ENCODE data around the gene GBP2.
A peak's percentile ranks its signal among the peaks of the same experiment; 100 is the strongest.

Gene GBP2, protein sequence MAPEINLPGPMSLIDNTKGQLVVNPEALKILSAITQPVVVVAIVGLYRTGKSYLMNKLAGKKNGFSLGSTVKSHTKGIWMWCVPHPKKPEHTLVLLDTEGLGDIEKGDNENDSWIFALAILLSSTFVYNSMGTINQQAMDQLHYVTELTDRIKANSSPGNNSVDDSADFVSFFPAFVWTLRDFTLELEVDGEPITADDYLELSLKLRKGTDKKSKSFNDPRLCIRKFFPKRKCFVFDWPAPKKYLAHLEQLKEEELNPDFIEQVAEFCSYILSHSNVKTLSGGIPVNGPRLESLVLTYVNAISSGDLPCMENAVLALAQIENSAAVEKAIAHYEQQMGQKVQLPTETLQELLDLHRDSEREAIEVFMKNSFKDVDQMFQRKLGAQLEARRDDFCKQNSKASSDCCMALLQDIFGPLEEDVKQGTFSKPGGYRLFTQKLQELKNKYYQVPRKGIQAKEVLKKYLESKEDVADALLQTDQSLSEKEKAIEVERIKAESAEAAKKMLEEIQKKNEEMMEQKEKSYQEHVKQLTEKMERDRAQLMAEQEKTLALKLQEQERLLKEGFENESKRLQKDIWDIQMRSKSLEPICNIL

DNA sequence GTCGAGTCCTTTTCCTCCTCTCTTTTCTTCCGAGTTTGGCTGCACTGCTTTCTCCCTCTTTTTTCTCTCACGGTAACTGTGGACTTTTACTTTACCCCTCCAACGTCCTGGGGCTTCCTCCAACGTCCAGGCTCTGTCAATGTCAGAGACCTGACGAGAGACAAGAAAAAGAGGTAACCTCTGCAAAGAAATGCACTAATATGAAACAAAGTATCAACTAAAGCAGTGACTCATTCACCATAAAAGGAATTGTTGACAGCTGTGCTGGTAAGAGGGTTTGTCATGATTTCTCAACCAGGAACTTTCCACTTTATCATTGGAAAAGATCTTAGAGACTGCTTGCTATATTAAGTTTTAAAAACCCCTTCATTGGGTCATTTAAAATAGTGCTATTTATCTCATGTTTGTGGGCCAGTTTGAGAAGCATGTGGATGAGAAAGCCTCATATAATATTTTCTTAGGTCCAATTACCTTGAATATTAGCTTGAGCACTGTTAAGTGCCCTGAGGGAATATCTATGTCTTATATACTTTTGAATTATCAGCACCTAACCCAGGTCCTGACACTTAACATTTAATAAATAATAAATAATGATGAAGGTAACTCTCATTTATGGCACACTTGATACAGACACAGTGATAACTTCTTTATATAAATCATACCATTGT lies at the start of gene GBP2:
TSS of gene GBP2 (minus strand) at position 202 of the 668 bp plus-strand sequence. CDS start 4,148 bp downstream, outside the sequence.
- DNase-seq (ENCODE audit: low spot score), result peak; percentile 49
- no peak for FAIRE-seq

DNA sequence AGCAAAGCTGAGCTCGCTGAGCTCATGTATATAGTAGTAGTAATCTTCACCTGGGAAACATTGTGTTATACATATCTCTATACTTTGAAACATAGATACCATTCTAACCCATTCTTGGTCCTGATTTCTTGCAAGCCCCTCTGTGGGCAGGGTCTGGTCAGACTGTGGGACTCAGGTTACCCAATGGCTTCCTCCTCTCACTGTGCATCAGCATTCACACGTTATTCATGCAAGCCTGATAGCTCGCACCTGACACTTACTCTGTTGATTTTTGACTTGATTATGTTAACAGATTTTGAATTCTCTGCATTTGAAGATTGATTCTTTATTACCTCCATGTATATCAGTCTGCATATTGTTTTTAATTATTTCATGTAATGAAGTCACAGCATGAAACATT lies 48.6 kb upstream of the GBP2 start:
- DNase-seq (ENCODE audit: low spot score), result no peak
- no peak for FAIRE-seq

DNA sequence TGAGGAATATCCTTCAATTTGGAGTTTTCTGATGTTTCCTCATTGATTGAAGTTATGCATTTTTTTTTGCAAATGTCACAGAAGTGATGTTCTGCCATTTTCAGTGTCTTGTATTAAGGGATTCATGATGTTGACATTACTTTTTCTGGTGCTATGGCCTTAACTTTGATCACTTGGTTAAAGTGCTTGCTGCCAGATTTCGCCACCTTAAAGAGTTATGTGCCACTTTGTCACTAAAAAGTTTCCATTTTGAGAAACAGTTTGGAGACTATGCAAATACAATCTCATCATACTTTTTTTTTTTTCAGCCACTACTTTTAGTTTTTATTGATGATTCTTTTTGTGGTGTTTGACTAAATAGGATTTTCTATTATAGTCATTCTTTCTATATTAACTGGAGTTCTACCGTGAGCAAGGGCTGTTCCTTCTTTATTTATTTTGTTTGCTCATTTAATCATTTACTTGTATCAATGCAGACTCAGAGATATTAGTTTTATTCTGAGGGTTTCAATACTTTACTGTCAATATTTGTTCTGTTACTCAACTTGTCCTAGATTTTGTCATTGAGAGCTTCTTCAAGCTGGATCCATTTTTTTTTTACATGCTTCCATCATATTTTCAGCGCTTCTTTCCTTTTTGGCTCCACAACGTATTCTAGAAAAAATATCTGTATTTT lies 46.7 kb upstream of the GBP2 start:
- FAIRE-seq (no peak), DNase-seq (ENCODE audit: low spot score) (no peak)

DNA sequence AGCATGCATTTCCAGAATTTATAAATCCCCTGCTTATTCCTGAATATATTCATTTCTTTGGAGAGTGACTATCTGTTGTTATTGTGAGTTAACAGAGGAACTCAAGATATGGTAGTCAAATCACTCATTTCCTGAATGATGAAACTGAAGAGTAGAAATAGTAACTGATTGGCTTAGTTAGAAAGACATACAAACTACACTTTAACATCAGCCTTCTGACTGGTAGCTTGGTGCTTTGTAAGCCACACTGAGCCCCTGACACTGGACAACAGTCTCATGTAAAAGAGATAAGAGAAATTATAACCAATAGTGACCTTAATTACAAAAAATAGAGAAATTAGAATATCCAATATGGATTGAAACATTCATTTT lies 45.1 kb upstream of the GBP2 start:
- FAIRE-seq (no peak), DNase-seq (ENCODE audit: low spot score) (no peak)

DNA sequence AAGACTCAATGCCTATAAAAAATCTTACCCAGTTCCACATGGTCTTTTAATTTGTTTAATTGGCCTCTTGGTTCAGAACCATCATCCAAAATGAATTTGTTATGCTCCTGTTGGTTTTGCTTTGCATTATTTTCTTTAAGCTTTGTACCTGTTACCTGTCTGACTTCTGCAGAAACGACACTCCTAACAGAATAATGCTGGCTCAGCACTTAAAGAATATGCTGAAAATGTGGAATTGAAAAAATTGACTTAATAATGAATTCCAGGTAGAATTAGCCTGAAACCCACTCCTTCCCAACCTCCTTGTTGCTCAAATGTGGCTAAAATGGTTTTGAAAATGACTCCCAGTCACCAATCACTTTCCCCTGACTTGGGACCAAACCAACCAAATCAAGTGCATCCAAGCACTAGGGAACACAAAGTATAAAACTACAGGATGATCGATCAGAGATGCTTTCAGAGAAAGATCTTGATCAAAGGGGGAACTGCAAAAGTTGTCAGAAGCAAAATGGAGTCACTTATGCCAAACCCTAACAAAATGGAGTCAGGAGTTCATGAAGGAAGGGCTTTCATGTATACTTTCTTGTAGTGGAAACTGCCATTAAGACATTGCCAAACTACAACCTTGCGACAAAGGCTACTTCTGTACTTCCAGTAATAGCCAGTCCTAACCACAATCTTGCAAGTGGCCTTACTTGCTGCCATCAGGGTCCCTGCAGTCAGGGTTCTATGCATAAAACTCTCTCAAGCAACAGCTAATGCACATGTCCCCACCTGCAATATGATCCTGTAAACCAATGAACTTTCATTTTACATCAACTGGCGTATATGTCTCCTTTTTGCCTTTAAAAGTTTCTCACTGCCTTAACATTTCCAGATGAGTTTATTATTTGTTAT lies 44.5 kb upstream of the GBP2 start:
- DNase-seq (ENCODE audit: low spot score), result no peak
- FAIRE-seq, result no peak

DNA sequence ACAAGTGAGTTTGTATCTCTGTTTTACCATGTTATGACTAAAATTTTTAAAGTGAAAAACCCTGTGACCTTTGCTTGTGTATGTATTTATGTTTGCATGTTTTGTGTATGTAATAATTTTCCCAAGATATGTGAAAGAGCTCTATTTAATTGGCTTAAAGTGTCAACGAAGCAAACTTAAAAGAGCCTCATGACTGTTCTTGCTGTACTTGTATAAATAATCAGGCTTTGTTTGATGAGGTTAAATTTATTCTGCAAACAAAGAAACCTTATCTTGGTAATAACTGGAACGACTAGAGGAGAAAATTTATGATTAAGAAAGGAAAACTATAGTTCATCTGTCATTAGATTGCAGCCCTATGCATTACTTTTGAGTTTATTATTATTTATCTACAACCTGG lies 43.3 kb upstream of the GBP2 start:
- FAIRE-seq, result no peak

DNA sequence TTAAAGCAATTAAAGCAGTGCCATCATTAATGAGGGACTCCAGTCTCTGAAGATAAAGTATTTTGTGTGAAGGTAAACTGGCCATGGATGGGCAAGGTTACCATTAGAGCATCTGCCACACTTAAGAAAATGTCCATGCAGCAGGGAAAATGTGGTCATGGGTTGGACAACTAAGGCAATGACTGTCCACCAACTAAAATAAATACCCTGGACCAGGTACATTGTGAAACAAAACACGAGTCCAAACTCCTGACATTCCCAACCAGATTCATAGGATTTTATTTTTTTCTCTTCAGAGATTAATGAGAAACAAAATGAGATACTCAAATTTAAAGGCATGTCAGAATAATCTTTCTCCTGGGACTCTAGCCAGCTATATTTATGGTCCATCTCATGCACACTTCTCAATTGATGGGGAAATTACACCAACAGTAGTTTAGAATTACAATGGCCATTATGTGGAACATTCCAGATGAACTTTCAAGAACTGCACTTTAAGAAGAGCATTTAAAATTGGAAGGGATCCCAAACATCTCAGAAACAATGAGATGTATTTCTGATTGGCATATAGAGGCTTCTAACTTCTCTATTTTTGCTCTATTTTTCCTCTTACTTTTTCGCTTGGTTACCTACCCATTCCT lies 41.8 kb upstream of the GBP2 start:
- FAIRE-seq (no peak), DNase-seq (ENCODE audit: low spot score) (no peak)

More for the DNA sequence above, 43.3 kb upstream of the GBP2 start:
- no peak for DNase-seq (ENCODE audit: low spot score)

DNA sequence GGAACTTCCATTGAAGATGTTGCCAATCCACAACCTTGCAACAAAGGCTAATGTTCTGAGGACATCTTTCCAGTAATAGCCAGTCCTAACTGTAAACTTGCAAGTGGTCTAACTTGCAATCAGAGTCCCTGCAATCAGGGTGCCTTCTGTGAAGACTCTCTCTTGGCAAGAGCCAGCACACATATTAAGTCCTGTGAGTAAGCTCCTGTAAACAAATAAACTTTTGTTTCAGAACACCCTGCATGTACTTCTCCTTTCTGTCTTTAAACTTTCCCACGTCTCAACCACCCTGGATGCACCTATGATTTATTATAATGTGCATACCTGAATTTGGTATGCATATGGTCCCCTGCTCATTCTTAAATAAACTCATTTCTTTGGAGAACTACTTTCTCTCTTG lies 40.8 kb upstream of the GBP2 start:
- FAIRE-seq (no peak), DNase-seq (ENCODE audit: low spot score) (no peak)

DNA sequence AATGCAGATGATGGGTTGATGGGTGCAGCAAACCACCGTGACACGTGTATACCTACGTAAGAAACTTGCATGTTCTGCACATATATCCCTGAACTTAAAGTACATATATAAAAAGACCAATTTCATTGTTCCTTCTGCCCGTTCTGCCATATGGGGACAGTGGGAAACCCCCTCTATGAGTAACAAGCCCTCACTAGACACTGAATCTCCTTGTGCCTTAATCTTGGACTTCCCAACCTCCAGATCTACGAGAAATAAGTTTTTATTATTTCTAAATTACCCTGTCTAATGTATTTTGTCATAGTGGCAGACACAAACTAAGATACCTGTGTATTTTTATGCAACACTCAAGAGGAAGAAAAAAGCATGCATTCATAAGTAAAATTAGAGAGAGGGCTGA lies 39.9 kb upstream of the GBP2 start:
- DNase-seq (ENCODE audit: low spot score) (no peak), FAIRE-seq (no peak)

DNA sequence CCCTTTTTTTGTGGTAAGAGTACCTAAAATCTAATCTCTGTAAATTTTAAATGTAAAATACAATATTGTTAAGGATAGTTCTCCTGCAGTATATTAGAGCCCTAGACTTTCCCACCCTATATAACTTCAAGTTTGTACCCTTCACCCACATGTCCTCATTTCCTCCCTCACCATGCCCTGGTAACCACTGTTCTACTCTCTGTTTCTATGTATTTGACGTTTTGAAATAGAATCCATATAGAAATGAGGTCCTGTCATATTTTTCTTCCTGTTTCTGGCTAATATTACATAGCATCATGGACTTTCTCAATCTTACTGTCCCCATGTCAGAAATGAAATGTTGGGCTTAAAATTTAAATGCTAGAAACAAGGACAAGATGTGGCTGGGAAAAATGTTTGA lies 25.1 kb upstream of the GBP2 start:
- DNase-seq (ENCODE audit: low spot score), result no peak
- FAIRE-seq, result no peak

DNA sequence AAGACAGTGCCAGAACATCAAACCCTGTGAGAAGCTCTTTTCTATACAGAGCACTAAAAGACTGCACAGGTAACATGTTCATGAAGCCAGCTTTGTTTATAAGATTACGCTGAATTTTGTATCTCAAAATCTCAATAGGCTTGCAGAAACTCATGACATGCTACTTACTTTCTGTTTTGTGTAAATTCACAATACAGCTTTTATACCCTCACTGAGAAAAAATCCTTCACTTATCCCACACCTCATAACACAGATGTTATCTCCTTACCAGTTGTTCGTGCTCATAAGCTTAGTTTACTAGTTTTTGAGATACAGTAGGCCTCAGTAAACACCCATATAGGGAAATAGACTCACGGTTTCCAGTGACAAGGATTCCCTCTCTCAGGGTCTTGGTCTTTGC lies 24.1 kb upstream of the GBP2 start:
- no peak for FAIRE-seq
- no peak for DNase-seq (ENCODE audit: low spot score)

DNA sequence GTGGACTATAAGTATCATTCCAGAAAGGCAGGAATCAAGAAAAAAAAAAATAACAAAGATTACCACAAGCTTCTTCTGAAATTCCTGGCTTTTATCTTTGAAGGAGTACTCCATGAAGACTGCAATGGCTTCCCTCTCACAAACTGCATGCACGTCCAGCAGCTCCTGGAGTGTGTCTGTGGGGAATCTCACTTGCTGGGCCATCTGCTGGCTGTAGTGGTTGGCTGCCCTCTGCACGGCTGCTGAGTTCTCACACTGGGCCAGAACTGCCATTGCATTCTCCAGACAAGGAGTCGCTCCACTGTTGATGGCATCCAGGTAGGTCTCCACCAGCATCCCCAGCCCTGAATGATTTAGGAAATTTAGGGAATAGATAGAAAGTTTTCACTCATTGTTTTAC lies 23.3 kb upstream of the GBP2 start:
- no peak for FAIRE-seq
- DNase-seq (ENCODE audit: low spot score), result no peak

DNA sequence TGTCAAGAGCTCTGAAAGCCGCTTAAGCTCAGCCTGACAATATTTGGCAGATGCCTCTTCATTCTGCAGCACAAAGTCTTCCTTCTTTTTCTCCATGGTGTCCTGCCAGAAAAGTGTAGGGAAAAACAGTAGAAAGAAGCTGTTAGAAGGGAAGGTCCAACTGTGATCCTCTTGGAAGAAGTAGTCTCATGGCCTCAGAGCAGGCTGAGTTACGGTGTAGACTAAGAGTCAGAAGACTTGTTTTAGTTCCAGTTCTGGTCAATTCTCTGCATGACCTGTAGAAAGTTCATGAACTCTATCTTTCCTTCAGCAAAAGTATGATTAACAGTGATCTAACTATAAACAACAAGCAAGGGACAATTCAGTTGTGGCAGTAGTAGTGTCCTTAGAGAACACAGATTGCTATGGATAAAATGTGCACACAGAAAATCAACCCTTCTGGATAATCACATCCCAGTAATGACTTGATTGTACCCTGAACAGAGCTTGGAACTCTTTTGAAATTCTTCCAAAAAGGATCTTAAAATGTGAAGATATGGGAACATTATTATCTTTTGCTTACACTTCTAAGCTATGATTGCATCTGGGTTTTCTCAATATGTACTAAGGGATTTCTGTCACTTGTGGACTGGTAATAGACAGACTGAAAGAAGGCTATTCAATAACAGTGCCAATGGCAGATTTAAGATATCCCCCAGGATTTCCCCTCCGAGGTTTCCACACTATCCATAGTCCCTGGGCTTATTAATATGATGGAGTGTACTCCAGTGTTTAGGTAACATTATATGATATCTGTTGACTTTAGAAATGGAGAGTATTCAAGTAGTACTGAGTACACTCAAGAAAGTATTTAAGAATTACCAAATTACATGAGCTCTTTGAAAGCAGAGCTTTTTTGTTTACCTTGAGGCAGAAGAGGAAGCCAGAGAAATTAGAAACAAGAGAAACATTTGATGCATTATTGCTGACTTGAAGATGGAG lies 22.1 kb upstream of the GBP2 start:
- DNase-seq (ENCODE audit: low spot score) (no peak), FAIRE-seq (no peak)

DNA sequence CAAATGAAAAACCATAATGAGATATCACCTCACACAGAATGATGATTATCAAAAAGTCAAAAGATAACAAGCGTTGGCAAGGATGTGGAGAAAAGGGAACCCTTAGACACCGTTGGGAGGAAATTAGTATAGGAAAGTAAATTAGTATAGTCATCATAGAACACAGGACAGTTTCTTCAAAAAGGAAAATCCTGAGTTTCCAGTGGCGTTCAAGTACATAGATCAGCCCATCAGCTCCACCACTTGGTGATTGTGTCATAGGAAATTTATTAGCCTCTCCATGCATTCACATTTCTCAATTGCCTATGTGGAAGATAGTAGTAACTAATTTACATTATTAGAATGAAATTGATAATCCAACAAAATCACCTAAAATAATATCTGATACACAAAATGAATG lies 20.8 kb upstream of the GBP2 start:
- no peak for FAIRE-seq
- no peak for DNase-seq (ENCODE audit: low spot score)

DNA sequence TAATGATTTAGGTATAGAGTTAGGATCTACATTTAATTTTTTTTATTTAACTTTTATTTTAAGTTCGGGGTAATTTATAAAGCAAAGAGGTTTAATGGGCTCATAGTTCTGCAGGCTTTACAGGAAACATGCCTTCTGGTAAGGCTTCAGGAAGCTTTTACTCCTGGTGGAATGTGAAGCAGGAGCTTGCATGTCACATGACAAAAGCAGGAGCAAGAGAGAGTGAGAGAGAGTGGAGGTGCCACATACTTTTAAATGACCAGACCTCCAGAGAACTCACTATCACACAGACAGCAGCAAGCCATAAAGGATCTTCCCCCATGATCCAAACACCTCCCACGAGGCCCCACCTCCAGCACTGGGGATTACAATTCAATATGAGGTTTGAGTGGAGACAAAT lies 17.6 kb upstream of the GBP2 start:
- no peak for DNase-seq (ENCODE audit: low spot score)
- no peak for FAIRE-seq

DNA sequence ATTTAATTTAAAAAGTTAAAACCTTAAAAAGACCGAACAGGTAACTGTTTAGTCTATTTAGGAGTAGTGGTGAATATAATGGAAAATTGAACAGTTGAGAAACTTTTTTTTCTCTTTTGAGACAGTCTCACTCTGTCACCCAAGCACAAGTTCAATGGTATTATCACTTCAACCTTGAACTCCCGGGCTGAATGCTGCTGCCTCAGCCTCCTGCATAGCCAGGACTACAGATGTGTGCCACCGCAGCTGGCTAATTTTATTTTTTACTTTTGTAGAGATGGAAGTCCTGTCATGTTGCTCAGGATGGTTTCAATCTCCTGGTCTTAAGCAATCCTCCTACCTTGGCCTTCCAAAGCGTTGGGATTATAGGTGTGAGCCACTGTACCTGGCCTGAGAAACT lies 16.2 kb upstream of the GBP2 start:
- FAIRE-seq, result no peak

DNA sequence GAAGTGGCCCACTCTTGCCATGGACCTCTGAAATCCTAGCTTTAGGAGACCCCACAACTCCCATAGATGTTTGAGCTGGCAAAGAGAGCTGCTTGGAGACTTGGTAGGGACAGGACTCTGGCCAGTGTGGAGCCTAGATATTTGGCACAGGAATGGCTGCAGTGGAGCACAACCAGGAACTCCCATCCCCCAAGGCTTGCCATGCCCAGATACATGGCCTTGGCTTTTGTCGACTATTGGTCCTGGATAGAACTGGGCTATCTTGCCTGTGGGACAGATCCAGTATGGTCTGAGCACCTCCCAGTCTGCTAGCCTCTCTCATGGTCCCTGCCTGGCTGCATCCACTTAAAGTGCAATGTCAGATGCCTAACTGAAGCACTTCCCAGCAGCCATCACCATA lies 7.8 kb upstream of the GBP2 start:
- FAIRE-seq (no peak), DNase-seq (ENCODE audit: low spot score) (no peak)

More for the DNA sequence above, 16.2 kb upstream of the GBP2 start:
- DNase-seq (ENCODE audit: low spot score), result no peak

DNA sequence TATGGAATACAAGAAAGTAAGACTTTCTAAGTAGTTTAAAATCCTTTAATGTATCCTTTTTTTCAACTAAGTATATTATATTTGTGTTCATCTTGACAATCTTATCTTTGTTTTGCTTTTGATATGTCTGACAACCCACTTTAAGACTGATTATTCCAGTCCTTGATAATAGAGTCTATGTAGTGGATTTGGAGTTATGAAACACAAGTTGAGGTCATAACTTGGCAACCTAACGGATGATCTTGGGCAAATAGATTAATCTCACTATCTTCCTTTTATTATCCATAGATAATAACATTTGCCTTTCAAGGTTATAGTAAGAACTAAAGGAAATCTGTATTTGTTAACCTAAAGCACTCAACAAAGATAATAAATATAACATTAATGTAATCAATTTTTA lies 4.8 kb upstream of the GBP2 start:
- FAIRE-seq (no peak), DNase-seq (ENCODE audit: low spot score) (no peak)

DNA sequence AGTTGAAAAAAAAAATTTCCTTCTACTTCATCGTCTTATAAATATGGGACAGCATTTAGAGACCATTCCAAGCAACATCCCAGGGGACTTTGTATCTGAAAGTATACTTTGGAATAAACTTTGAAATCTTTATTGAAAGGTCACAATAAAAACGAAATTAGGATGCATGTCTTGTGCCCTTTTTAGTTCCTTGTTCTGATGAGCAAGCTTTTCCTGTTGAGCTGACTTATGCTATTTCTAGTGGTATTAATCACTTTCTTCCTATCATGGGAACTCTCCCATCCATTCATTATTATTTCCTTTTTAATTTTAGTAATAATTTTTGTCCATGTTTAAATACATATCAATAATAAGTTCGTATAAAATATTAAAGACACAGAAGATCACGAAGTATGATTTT lies 4.0 kb upstream of the GBP2 start:
- FAIRE-seq, result no peak
- DNase-seq (ENCODE audit: low spot score), result no peak
